ENCODE results near the gene SH2B3. TPM values are rescaled to one million over a fixed set of nuclear protein-coding genes. Genes with fewer than 3 reads are reported as not detected.
"Not testable (repeated sequence)": the region's sequence is repeated elsewhere in the genome, so short reads cannot be mapped to it uniquely, and the experiment has no call there.

Gene SH2B3
- total RNA-seq, 1 experiment from 2014 or later = 40.3 TPM

- Histone ChIP-seq H3K27me3 (ENCODE audit: insufficient read depth, low read length) (no peaks in the 10 kb centered on the region; the same call in 1 of the 2 replicates), H2BK120ac (ENCODE audit: low read depth, low read length, poor library complexity, severe bottlenecking) (no peak overlapping the region), H3K4ac (ENCODE audit: low read depth, low read length) (no peak overlapping the region), H3K23me2 (ENCODE audit: insufficient read length, low read depth, low read length, poor library complexity, severe bottlenecking) (peaks cover 1% of the 10 kb centered on the region), H3K9ac (ENCODE audit: extremely low read depth, insufficient read length, low read length) (no peak overlapping the region), H2AFZ (ENCODE audit: low read length) (no peak overlapping the region), H3K23ac (ENCODE audit: insufficient read length, low read depth, low read length) (no peak overlapping the region), H3K79me2 (ENCODE audit: insufficient read depth, low read length) (no peaks in the 10 kb centered on the region), H4K20me1 (ENCODE audit: control insufficient read depth, insufficient read depth, insufficient read length) (no peaks in the 10 kb centered on the region), H2BK20ac (ENCODE audit: low read depth, low read length, poor library complexity, severe bottlenecking) (no peak overlapping the region), H3K56ac (ENCODE audit: insufficient read length, low read depth, low read length) (no peak overlapping the region), H2BK12ac (ENCODE audit: insufficient read length, low read depth, low read length) (no peak overlapping the region), H3T11ph (ENCODE audit: low read length) (no peak overlapping the region), H2BK5ac (ENCODE audit: insufficient read length, low read length) (no peak overlapping the region), H3K4me2 (ENCODE audit: insufficient read depth, insufficient read length, low read length) (no peak overlapping the region), H2BK15ac (ENCODE audit: low read depth, low read length) (no peak overlapping the region), H4K91ac (ENCODE audit: insufficient read length, low read depth, low read length) (no peak overlapping the region), H3K4me1 (ENCODE audit: insufficient read depth, low read length) (peaks cover 3% of the 10 kb centered on the region; the same call in 1 of the 2 replicates), H4K5ac (ENCODE audit: insufficient read length, low read depth, low read length) (no peak overlapping the region), H3K9me3 (ENCODE audit: control insufficient read depth, low read depth, low read length) (no peaks in the 10 kb centered on the region), H3K18ac (ENCODE audit: insufficient read length, low read depth, low read length) (no peak overlapping the region), H3K14ac (ENCODE audit: insufficient read depth, low read length) (no peak overlapping the region), H2AK5ac (ENCODE audit: insufficient read length, low read length) (no peak overlapping the region), H3K79me1 (ENCODE audit: insufficient read depth, low read depth, low read length, poor library complexity, severe bottlenecking) (no peaks in the 10 kb centered on the region), H4K8ac (replicated peaks; ENCODE audit: insufficient read length, low read depth, low read length) (no peak overlapping the region), H3K27ac (ENCODE audit: insufficient read length, low read depth, low read length) (no peak overlapping the region)
- no peaks in the 10 kb centered on the region for H3K36me3 Mint-ChIP-seq (ENCODE audit: insufficient read depth in 1 of 3, low read depth in 3 of 3)
- no peak for DNase-seq
- no peak overlapping the region for H3K4me3 Mint-ChIP-seq
- no peak overlapping the region; a peak in 1 of 7 replicates for H3K27ac Mint-ChIP-seq
- no peaks in the 10 kb centered on the region; the same call in 1 of the 2 replicates for H3K27me3 Mint-ChIP-seq (ENCODE audit: low read depth)
- H3K9me3 Mint-ChIP-seq = no peaks in the 10 kb centered on the region; a peak in 1 of 5 replicates
- H3K4me1 Mint-ChIP-seq = peaks cover 18 to 19% of the 10 kb centered on the region in 2 experiments
- no peak for TF ChIP-seq CTCF (conservative IDR thresholded peaks at IDR 0.05)
- no CpG with 5 or more reads among the region's 6 CpGs for WGBS (ENCODE audit: extremely low coverage, insufficient read length, low lambda C conversion rate)
Observed at GRCh38 chr12:111401167-111401605, 4.5 kb upstream of the SH2B3 start.

GRCh38 chr12:111402490-111402824 lies 3.3 kb upstream of the SH2B3 start:
- H3K56ac ChIP-seq (ENCODE audit: insufficient read length, low read depth, low read length); H3K27me3 ChIP-seq (ENCODE audit: insufficient read depth, low read length); H3K27me3 Mint-ChIP-seq (ENCODE audit: low read depth); H3K4me2 ChIP-seq (ENCODE audit: insufficient read depth, insufficient read length, low read length); H2BK120ac ChIP-seq (ENCODE audit: low read depth, low read length, poor library complexity, severe bottlenecking); H3K27ac Mint-ChIP-seq; H2AFZ ChIP-seq (ENCODE audit: low read length); H3K36me3 Mint-ChIP-seq (ENCODE audit: insufficient read depth in 1 of 3, low read depth in 3 of 3); H3K4ac ChIP-seq (ENCODE audit: low read depth, low read length); H3K4me1 ChIP-seq (ENCODE audit: insufficient read depth, low read length); H3K79me1 ChIP-seq (ENCODE audit: insufficient read depth, low read depth, low read length, poor library complexity, severe bottlenecking); H4K8ac ChIP-seq (replicated peaks; ENCODE audit: insufficient read length, low read depth, low read length); H2BK15ac ChIP-seq (ENCODE audit: low read depth, low read length); H3K18ac ChIP-seq (ENCODE audit: insufficient read length, low read depth, low read length); H3K9ac ChIP-seq (ENCODE audit: extremely low read depth, insufficient read length, low read length); H2AK5ac ChIP-seq (ENCODE audit: insufficient read length, low read length); H3K27ac ChIP-seq (ENCODE audit: insufficient read length, low read depth, low read length); H3K14ac ChIP-seq (ENCODE audit: insufficient read depth, low read length); H3K4me3 Mint-ChIP-seq; H3K9me3 ChIP-seq (ENCODE audit: control insufficient read depth, low read depth, low read length); H2BK20ac ChIP-seq (ENCODE audit: low read depth, low read length, poor library complexity, severe bottlenecking); H2BK5ac ChIP-seq (ENCODE audit: insufficient read length, low read length); H2BK12ac ChIP-seq (ENCODE audit: insufficient read length, low read depth, low read length); H3T11ph ChIP-seq (ENCODE audit: low read length); H4K20me1 ChIP-seq (ENCODE audit: control insufficient read depth, insufficient read depth, insufficient read length); H3K9me3 Mint-ChIP-seq; H3K79me2 ChIP-seq (ENCODE audit: insufficient read depth, low read length); DNase-seq; H4K91ac ChIP-seq (ENCODE audit: insufficient read length, low read depth, low read length); H3K23ac ChIP-seq (ENCODE audit: insufficient read length, low read depth, low read length); H4K5ac ChIP-seq (ENCODE audit: insufficient read length, low read depth, low read length): not testable (repeated sequence)
- H3K4me1 Mint-ChIP-seq = peaks cover 23 to 25% of the 10 kb centered on the region in 2 experiments
- peaks cover 13% of the 10 kb centered on the region for H3K23me2 ChIP-seq (ENCODE audit: insufficient read length, low read depth, low read length, poor library complexity, severe bottlenecking)
- WGBS (ENCODE audit: extremely low coverage, insufficient read length, low lambda C conversion rate) = no CpG with 5 or more reads among the region's 9 CpGs

All from H9 (cell line).